WI38 (cell line): ENCODE results near the gene AGRN.
A peak's percentile ranks its signal among the peaks of the same experiment; 100 is the strongest.

Source experiments
- H3K4me3 ChIP-seq: 2 replicates; pipeline ENCODE4 v1.5.1; 2011; ENCODE audit warnings: low read depth, mild to moderate bottlenecking, control low read depth, low read length
- TF ChIP-seq, protein P1 (sequence below): IDR thresholded peaks from 2 replicates; pipeline ENCODE4 v1.5.1; 2012; ENCODE audit warnings: low read depth, mild to moderate bottlenecking, control low read depth, low read length

AGRN gene

DNA sequence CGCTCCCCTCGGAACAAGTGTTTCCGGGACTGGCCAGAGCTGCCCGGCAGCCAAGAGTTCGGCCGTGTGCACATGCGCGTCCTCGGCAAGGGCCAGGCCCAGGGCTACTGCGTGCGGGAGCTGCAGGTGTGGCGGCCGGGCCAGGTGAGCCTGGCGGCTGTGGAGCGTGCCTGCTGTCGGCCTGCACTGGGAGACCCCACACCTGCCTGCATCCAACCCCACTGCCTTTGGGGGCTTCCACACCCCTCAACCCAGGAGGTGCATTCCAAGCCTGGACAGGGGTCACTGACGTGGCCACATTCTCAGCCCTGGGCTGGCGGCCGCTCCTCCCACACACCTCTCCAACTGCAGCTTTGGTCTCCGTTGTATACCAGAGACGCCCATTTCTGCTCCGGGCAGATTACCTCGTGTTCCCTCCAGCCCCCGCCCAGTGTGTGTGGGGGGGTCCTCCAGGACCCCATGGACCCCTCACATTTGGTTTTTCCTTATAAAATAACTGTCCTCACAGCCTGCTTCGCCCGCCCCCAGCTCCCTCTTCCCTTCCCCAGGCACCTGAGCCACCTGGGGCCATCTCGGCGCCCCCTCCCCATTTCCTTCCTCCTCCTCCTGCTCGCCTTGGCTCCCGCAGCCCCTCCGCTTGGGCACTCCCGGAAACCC, 48.1 kb downstream of the AGRN start:
- no peak overlapping the region for H3K4me3 ChIP-seq

DNA sequence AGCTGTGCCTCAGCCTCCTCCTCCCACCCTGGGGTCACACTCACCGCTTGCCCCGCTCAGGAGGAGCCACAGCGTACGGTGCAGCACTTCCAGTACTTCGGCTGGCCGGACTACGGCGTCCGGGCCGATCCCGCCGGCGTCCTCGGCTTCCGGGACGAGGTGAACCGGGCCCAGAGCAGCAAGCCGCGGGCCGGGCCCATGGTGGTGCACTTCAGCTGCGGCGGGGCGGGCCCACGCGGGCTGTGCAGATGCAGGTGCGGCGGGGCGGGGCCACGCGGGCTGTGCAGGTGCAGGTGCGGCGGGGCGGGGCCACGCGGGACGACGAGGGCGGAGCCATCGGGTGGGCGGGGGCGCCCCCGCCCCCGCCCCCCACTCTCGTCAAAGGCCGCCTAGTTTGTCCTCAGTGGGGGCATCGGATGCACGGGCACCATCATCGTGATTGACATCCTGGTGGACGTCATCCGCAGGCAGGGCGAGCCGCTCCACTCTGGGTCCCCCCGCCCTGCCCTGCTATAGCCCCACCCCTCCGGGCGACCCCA, 48.7 kb downstream of the AGRN start:
- H3K4me3 ChIP-seq = no peak overlapping the region; the same call in 1 of the 2 replicates
- TF ChIP-seq, protein P1, sequence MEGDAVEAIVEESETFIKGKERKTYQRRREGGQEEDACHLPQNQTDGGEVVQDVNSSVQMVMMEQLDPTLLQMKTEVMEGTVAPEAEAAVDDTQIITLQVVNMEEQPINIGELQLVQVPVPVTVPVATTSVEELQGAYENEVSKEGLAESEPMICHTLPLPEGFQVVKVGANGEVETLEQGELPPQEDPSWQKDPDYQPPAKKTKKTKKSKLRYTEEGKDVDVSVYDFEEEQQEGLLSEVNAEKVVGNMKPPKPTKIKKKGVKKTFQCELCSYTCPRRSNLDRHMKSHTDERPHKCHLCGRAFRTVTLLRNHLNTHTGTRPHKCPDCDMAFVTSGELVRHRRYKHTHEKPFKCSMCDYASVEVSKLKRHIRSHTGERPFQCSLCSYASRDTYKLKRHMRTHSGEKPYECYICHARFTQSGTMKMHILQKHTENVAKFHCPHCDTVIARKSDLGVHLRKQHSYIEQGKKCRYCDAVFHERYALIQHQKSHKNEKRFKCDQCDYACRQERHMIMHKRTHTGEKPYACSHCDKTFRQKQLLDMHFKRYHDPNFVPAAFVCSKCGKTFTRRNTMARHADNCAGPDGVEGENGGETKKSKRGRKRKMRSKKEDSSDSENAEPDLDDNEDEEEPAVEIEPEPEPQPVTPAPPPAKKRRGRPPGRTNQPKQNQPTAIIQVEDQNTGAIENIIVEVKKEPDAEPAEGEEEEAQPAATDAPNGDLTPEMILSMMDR = no peak

More for the DNA sequence above, 48.1 kb downstream of the AGRN start:
- TF ChIP-seq, protein P1 = no peak

DNA sequence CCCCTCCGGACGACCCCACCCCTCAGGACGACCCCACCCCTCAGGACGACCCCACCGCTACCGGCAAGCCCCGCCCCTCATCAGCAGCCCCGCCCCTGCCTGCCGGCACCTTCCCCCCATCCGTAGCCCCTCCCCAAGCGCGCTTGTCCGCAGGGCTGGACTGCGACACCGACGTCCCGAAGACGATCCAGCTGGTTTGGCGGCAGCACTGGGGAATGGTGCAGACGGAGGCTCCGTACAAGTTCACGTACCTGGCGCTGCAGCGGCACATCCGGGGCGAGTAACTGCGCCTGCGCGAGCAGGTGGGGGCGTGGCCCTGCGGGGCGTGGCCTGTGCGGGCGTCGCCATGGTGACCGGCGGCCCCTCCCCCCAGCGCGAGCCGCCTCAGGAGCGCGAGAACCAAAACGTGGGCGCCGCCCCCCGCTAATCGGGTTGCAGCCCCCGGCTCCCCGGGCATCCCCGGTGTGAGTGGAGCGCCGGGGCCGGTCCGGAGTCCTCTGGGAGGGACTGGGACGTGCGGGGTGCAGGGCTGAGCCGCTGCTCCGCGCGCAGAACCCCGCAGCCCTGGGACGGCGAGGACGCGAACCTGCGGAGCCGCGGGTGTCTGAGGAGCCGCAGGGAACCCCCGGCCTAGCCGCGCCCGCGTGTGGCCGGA, 49.3 kb downstream of the AGRN start:
- peak overlapping the region; percentile 59 for H3K4me3 ChIP-seq

DNA sequence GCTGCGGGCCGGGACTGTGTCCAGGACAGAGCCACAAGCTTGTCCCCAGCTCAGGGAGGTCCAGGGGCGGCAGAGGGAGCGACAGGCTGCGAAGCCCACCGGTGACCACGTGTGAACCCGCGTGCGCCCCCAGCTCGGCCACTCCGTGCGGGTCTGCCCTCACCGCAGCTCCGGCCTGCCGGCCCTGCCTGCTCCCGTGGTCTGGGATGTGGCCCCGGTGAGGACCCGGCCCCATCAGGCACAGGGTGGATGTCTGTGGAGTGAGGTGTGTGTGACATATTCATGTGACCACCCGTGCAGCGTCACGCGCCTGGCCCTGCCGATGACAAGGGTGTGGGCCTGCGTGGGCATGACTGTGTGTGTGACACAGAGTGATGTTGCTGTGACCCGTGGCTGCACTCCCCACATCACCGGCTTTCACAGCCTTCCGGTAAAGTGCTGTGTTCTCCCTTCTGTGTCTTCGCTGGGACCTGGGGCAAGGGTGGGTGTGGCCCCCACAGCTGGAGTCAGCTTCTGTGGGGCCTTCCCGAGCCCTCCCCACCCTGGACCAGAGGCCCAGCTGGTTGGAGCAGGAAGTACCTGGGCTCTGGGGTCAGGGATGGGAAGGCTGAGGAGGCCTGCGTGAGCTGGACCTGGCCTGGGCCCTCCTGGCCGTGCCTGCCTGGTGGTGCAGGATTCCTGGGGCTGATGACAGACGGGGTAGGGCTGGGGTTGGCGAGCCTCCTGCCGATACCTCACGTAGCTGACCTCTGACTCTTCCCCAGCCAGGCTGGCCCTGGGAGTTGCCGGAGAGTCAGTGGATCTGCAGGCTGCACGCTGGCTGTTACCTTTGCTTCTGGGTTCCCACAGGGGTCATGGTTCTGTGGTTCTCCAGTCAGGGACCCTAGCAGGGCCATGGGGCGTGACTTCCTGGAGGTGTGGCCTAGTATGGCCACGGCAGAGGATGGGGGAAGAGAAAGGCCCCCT, 50.1 kb downstream of the AGRN start:
- TF ChIP-seq, protein P1 = no peak
- H3K4me3 ChIP-seq = no peak overlapping the region; the same call in 1 of the 2 replicates

More for the DNA sequence above, 49.3 kb downstream of the AGRN start:
- TF ChIP-seq, protein P1 = no peak

DNA sequence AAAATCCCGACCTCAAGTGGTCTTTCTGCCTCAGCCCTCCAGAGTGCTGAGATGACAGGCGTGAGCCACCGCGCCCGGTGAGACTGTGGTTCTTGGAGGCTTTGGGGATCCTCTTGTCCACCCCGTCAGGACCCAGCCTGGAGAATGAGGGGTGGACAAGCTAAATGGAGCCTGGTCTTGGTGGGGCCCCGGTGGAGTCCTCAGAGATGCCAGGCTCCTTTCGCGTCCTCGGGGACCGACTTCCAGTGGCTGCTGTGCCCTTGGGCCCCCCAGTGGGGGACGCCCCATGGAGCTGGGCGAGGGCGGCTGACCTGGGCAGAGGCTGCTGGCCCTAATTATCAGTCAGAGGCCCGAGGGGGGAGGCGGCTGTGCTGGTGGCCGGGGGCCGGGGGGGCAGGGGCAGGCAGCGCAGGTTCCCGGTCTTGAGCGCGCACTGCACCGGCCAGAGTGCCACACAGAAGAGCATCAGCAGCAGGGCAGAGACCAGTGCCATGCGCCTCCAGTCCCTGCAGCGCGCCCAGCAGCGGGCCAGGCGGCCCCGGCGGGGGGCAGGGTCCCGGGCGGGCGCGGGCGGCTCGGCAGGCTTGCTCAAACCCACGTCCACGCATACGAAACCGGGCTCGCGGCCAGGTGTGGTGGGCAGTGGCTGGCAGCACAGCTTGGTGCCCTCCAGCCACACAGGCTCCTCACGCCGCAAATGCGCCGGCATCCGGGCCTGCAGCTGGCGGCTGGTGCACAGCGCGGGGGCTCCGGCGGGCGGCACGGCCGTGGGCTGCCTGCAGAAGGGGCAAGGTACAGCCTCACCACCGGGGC, 51.8 kb downstream of the AGRN start:
- no peak overlapping the region for H3K4me3 ChIP-seq
- TF ChIP-seq, protein P1 = no peak

DNA sequence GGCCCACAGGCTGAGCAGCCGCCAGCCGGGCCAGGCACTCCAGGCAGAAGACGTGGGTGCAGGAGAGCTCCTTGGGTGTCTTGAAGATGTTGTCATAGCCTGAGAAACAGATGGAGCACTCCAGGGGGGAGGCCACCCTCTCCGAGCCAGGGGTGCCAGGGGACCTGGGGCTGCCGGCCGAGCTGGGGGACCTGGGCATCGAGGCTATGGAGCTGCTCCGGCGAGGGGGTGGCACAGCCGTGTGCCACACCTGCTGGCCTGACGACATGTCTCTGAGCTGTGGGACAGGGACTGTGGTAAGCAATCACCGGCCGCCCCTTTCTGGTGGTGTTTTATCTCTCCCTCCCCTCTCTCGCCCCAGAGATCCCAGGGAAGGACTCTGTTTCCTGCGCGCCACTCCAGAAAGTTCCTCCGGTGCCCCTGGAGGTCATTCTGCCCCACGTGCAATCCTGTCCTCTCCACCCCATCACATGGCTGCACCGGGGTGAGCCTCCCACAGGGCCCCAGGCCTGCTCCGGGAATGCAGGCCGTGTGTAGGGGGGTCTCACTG, 52.5 kb downstream of the AGRN start:
- TF ChIP-seq, protein P1 = no peak
- no peak overlapping the region for H3K4me3 ChIP-seq
